ENCODE measurements around the gene TEAD3. TPM values are rescaled to one million over a fixed set of nuclear protein-coding genes. Genes with fewer than 3 reads are reported as not detected.
"Not testable (repeated sequence)": the region's sequence is repeated elsewhere in the genome, so short reads cannot be mapped to it uniquely, and the experiment has no call there.

TEAD3 gene
- total RNA-seq, 1 experiment from 2014 or later: 34.3 TPM

DNA sequence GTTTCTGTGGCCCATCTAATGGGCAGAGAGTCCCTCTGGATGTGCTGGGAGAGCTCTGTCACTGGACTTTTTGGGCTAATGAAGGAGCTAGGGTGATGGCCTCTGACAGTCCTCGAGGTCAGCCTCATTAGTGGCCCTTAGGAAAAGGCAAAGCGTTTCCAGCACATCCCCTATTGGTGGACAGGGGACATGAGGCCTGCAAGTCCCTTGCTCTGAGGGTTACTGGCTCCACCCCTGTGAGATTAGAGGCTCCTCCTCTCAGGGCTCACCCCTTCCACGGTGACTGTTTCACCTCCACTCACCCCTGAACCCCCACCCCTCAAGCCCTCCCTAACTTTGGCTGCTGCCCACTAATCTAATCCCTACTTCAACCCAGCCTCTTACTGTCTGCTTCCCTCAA, 57.6 kb downstream of the TEAD3 start (continued):
- no peak for TF ChIP-seq ERG (CRISPR knock-in tag; IDR thresholded peaks at IDR 0.05)

- not testable (repeated sequence) for H3K27ac Mint-ChIP-seq; DNase-seq (ENCODE audit: low spot score); H3K9me3 Mint-ChIP-seq; H3K4me3 Mint-ChIP-seq; ATAC-seq; H3K36me3 Mint-ChIP-seq; H3K4me1 Mint-ChIP-seq; H3K27me3 Mint-ChIP-seq (ENCODE audit: low read depth)
- ChIA-PET CTCF (interaction anchor here (1.0 to 2.2 kb wide), 2 partner anchors 11 to 23 kb away, joined by 3 to 13 read pairs; no protein-coding TSS in a partner anchor), POLR2A (interaction anchor here (1.6 kb wide), 1 partner anchor 10 kb away, joined by 7 read pairs; no protein-coding TSS in a partner anchor)
- TF ChIP-seq ZNF121 (CRISPR knock-in tag; IDR thresholded peaks at IDR 0.05) (peak; percentile 65; the same call in 1 of the 2 replicates), GTF2I (CRISPR knock-in tag; conservative IDR thresholded peaks at IDR 0.05) (0 out of 2 replicates have a peak, but pooled peaks have one; percentile 14)
These were observed 58.4 kb downstream of the TEAD3 start for GRCh38 chr6:35438378-35439065.

DNA sequence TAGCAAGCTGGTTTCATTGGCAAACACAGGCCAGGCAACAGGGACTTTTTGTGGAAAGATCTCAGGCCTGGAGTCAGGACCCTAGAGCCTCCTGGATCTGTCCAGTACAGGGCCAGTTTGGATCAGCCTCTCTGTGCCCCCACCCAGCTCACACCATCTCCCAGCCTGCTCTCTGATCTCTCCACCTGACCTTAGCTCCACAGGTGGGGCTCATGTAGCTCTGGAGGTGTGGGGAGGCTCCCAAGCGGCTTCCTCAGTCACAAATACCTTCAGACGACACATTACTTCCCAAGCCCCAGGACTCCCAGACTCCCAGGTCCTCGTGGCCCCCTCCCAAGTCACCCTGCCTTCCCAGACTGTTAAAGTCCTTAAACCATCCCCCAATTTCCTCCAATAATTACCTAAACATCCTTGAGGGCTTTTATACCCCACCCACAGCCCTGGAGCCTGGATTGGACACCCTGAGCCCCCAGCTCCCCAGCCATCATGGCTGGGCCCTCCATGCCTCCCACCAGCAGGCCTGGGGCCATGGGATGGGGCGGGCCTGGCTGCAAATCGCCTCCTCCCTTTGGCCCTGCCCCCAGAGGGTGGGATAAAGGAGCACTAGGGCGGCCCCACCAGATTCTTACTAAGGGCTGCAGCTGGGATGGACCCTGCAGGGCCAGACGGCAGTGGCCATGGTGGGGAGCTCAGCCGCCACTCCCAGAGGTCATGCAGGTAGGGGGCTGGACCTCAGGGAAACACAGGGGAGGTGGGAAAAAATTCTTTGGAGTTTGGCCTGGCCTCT, 60.6 kb downstream of the TEAD3 start:
- peak; percentile 74 for ATAC-seq
- Mint-ChIP-seq H3K9me3 (no peaks in the 10 kb centered on the region), H3K4me3 (no peak overlapping the region), H3K36me3 (no peaks in the 10 kb centered on the region), H3K27ac (no peak overlapping the region), H3K4me1 (peaks cover 3% of the 10 kb centered on the region; the same call in 1 of the 2 replicates), H3K27me3 (ENCODE audit: low read depth) (no peaks in the 10 kb centered on the region)
- ChIA-PET POLR2A (interaction anchor here (0.6 kb wide), 2 partner anchors 111 to 487 kb away, joined by 4 read pairs; no protein-coding TSS in a partner anchor), CTCF (interaction anchor here (1.0 to 3.5 kb wide), 7 partner anchors 8 to 116 kb away, joined by 3 to 17 read pairs (median 6); partner anchors contain the start of gene PPARD)
- TF ChIP-seq SOX15 (CRISPR knock-in tag; IDR thresholded peaks at IDR 0.05): no peak
- TF ChIP-seq, protein P1, sequence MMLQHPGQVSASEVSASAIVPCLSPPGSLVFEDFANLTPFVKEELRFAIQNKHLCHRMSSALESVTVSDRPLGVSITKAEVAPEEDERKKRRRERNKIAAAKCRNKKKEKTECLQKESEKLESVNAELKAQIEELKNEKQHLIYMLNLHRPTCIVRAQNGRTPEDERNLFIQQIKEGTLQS (CRISPR knock-in tag; conservative IDR thresholded peaks at IDR 0.05): no peak
- DNase-seq (ENCODE audit: low spot score): peak; percentile 38

GRCh38 chr6:35435074-35435837, 61.6 kb downstream of the TEAD3 start:
- ATAC-seq (no peak), DNase-seq (ENCODE audit: low spot score) (no peak)
- Mint-ChIP-seq H3K4me1 (peaks cover 3% of the 10 kb centered on the region; the same call in 1 of the 2 replicates), H3K27ac (no peak overlapping the region; the same call in 1 of the 2 replicates), H3K27me3 (ENCODE audit: low read depth) (no peaks in the 10 kb centered on the region), H3K9me3 (peaks cover 2% of the 10 kb centered on the region; the same call in 1 of the 2 replicates), H3K36me3 (no peaks in the 10 kb centered on the region), H3K4me3 (no peak overlapping the region)
- CTCF ChIA-PET: interaction anchor here (0.8 to 3.5 kb wide), 7 partner anchors 7 to 117 kb away, joined by 3 to 17 read pairs (median 5); partner anchors contain the start of gene PPARD
- TF ChIP-seq USF1 (CRISPR knock-in tag; IDR thresholded peaks at IDR 0.05) (no peak), KAT7 (CRISPR knock-in tag; IDR thresholded peaks at IDR 0.05; ENCODE audit: borderline replicate concordance) (no peak), IRF2 (CRISPR knock-in tag; IDR thresholded peaks at IDR 0.05; ENCODE audit: borderline replicate concordance, low read depth) (no peak), NR3C1 (CRISPR knock-in tag; conservative IDR thresholded peaks at IDR 0.05; ENCODE audit: low read depth) (no peak), TEAD4 (CRISPR knock-in tag; IDR thresholded peaks at IDR 0.05) (no peak)
- TF ChIP-seq, protein P2, sequence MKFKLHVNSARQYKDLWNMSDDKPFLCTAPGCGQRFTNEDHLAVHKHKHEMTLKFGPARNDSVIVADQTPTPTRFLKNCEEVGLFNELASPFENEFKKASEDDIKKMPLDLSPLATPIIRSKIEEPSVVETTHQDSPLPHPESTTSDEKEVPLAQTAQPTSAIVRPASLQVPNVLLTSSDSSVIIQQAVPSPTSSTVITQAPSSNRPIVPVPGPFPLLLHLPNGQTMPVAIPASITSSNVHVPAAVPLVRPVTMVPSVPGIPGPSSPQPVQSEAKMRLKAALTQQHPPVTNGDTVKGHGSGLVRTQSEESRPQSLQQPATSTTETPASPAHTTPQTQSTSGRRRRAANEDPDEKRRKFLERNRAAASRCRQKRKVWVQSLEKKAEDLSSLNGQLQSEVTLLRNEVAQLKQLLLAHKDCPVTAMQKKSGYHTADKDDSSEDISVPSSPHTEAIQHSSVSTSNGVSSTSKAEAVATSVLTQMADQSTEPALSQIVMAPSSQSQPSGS (CRISPR knock-in tag; IDR thresholded peaks at IDR 0.05; ENCODE audit: borderline replicate concordance, low read depth): no peak
- TF ChIP-seq, protein P3, sequence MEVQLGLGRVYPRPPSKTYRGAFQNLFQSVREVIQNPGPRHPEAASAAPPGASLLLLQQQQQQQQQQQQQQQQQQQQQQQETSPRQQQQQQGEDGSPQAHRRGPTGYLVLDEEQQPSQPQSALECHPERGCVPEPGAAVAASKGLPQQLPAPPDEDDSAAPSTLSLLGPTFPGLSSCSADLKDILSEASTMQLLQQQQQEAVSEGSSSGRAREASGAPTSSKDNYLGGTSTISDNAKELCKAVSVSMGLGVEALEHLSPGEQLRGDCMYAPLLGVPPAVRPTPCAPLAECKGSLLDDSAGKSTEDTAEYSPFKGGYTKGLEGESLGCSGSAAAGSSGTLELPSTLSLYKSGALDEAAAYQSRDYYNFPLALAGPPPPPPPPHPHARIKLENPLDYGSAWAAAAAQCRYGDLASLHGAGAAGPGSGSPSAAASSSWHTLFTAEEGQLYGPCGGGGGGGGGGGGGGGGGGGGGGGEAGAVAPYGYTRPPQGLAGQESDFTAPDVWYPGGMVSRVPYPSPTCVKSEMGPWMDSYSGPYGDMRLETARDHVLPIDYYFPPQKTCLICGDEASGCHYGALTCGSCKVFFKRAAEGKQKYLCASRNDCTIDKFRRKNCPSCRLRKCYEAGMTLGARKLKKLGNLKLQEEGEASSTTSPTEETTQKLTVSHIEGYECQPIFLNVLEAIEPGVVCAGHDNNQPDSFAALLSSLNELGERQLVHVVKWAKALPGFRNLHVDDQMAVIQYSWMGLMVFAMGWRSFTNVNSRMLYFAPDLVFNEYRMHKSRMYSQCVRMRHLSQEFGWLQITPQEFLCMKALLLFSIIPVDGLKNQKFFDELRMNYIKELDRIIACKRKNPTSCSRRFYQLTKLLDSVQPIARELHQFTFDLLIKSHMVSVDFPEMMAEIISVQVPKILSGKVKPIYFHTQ (CRISPR knock-in tag; IDR thresholded peaks at IDR 0.05): no peak
- POLR2A ChIA-PET: no interaction called here

Measured in WTC11 (cell line).